ENCODE measurements around the gene DNASE1L2.

- TF ChIP-seq CTCF (IDR thresholded peaks at IDR 0.05): no peak
- no peak for TF ChIP-seq POLR2A (IDR thresholded peaks at IDR 0.05)
Measured at GRCh38 chr16:2200313-2200712, 35.9 kb upstream of the DNASE1L2 start.
